Ectodermal cell (in vitro differentiated cells): ENCODE measurements around the gene RUNX1.

ENCODE experiments used
- H3K27ac ChIP-seq: 2 replicates; pipeline ENCODE4 v1.7.0; 2013; ENCODE audit warnings: mild to moderate bottlenecking, low read depth, low read length; ENCODE audit not compliant: insufficient read depth, poor library complexity, severe bottlenecking
- H3K27me3 ChIP-seq: 2 replicates; pipeline ENCODE4 v1.7.0; 2013; ENCODE audit warnings: mild to moderate bottlenecking, low read length; ENCODE audit not compliant: insufficient read depth, control insufficient read depth, poor library complexity, severe bottlenecking
- H3K36me3 ChIP-seq: one replicate; pipeline ENCODE4 v1.7.0; 2013; ENCODE audit warnings: low read length; ENCODE audit not compliant: control insufficient read depth, insufficient read depth
- H3K4me1 ChIP-seq: one replicate; pipeline ENCODE4 v1.7.0; 2013; ENCODE audit warnings: low read length; ENCODE audit not compliant: control insufficient read depth, insufficient read depth
- H3K4me3 ChIP-seq: 2 replicates; pipeline ENCODE4 v1.7.0; 2013; ENCODE audit warnings: low read depth, low read length, control low read depth; ENCODE audit not compliant: insufficient read depth
- H3K9me3 ChIP-seq: 2 replicates; pipeline ENCODE4 v1.7.0; 2013; ENCODE audit warnings: mild to moderate bottlenecking, low read length, moderate library complexity; ENCODE audit not compliant: control insufficient read depth
- WGBS, 2 experiments: methylation state at CpG; one replicate each; pipeline ENCODE4 v1.1.7; 2013; ENCODE audit warnings: missing lambda C conversion rate in 2 of 2; 5-methylcytosine and 5-hydroxymethylcytosine counted together

The RUNX1 gene

GRCh38 chr21:34779860-34780259, 269.2 kb downstream of the RUNX1 start:
- WGBS, 2 experiments = 93 to 94% methylated on average over 1 of the region's 2 CpGs
- Histone ChIP-seq H3K4me3 (no peak overlapping the region), H3K27ac (no peak overlapping the region), H3K9me3 (no peaks in the 10 kb centered on the region), H3K4me1 (no peaks in the 10 kb centered on the region), H3K36me3 (no peaks in the 10 kb centered on the region), H3K27me3 (no peaks in the 10 kb centered on the region)

DNA sequence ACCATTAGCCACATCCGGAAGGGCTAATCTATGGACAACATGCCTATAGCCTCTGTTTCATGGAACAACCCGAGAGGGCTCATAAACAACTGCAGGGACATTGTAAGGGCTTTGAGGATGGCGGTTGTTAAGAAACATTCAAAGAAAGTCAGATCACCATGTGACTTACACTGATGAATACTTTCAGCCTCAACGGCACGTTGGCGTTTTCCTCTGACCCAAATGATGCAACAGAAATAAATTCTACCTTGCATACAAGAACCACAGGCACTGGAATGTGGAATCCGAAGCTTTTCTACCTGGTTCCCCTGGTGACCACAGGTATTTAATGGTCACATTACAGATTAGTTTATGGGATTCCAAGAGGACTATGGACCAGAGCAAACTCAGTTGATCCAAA, 273.3 kb downstream of the RUNX1 start:
- no peaks in the 10 kb centered on the region for H3K36me3 ChIP-seq
- no peaks in the 10 kb centered on the region for H3K9me3 ChIP-seq
- no peak overlapping the region for H3K27ac ChIP-seq
- WGBS, 2 experiments = 88 to 89% methylated on average over 7 of the region's 7 CpGs
- H3K27me3 ChIP-seq = no peaks in the 10 kb centered on the region
- no peaks in the 10 kb centered on the region for H3K4me1 ChIP-seq
- H3K4me3 ChIP-seq = no peak overlapping the region

DNA sequence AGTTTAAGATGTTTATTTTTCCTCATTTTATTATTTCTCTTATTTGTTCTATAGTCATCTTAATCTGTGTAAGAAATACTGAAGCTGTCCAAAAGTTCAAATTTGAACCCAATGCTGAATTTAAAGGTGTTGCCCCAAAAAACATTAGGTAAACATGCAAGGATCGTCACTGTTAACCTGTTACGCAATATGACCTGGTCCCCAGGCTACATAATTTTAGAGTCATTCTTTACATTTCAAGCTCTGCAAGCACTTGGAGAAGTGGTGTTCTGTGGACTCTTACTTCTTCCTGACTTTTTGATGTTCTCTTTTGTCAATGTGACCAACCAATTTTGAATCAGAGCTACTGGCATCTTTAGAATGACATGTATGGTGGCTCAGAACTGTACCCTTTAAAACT, 274.4 kb downstream of the RUNX1 start:
- Histone ChIP-seq H3K4me1 (no peaks in the 10 kb centered on the region), H3K4me3 (no peak overlapping the region), H3K36me3 (no peaks in the 10 kb centered on the region), H3K27ac (no peak overlapping the region), H3K9me3 (no peaks in the 10 kb centered on the region), H3K27me3 (no peaks in the 10 kb centered on the region)
- 92 to 95% methylated on average over 2 of the region's 2 CpGs for WGBS, 2 experiments

DNA sequence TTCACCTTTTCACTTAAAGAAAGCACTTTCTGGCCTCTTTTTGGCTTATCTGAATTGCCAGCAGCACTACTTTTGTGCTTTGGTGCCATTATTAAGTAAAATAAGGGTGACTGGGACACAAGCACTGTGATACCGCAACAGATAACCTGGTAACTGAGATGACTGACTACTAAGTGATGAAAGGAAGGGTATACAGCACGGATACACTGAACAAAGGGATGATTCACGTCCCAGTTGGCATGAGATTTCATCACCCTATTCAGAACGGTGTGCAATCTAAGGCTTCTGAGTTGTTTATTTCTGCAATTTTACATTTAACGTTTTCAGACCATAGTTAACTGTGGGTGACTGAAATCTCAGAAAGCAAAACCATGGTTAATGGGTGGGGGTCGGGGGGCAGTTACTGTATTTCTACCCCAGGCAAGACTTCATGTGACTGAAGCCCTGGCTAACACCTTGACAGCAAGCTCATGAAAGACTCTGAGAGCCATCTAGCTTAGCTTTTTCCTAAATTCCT, 277.5 kb downstream of the RUNX1 start:
- Histone ChIP-seq H3K27ac (no peak overlapping the region), H3K9me3 (no peaks in the 10 kb centered on the region), H3K27me3 (no peaks in the 10 kb centered on the region), H3K36me3 (no peaks in the 10 kb centered on the region), H3K4me1 (no peaks in the 10 kb centered on the region), H3K4me3 (no peak overlapping the region)
- 87 to 90% methylated on average over 6 of the region's 6 CpGs for WGBS, 2 experiments

DNA sequence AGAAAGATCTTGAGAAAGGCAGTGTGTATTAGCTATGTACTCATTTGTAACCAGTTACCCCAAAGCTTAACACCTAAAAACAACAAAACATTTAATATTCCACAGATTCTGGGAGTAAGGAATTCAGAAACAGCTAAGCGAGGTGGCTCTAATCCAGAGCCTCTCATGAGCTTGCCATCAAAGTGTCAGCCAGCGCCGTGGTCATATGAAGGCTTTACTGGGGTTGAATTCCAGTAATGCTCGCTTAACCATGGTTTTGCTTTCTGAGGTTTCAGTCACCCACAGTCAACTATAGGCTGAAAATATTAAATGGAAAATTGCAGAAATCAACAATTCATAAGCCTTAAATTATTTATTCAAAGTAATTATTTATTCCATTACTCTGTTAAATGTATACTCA, 278.5 kb downstream of the RUNX1 start:
- Histone ChIP-seq H3K4me3 (no peak overlapping the region), H3K27me3 (no peaks in the 10 kb centered on the region), H3K27ac (no peak overlapping the region), H3K36me3 (no peaks in the 10 kb centered on the region), H3K4me1 (no peaks in the 10 kb centered on the region), H3K9me3 (no peaks in the 10 kb centered on the region)
- 94 to 95% methylated on average over 3 to 4 of the region's 4 CpGs for WGBS, 2 experiments

DNA sequence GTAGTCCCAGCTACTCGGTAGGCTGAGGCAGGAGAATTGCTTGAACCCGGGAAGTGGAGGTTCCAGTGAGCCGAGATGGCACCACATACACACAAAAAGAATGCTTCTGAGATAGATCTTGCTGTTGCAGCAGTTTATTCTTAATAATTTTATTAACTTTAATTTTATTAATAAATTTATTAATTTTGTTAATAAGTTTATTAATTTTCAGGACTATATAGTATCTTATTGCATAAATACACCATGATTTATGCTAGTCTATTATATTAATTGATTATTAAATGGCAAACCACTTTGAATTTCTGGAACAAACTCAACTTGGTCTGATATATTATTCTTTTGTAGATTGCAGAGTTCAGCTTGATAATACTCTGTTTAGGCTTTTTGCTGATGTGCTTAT, 280.8 kb downstream of the RUNX1 start:
- H3K27ac ChIP-seq = no peak overlapping the region
- 92 to 100% methylated on average over 3 of the region's 3 CpGs for WGBS, 2 experiments
- no peak overlapping the region for H3K4me3 ChIP-seq
- no peaks in the 10 kb centered on the region for H3K4me1 ChIP-seq
- no peaks in the 10 kb centered on the region for H3K9me3 ChIP-seq
- no peaks in the 10 kb centered on the region for H3K36me3 ChIP-seq
- no peaks in the 10 kb centered on the region for H3K27me3 ChIP-seq

- Histone ChIP-seq H3K9me3 (no peaks in the 10 kb centered on the region), H3K27me3 (no peaks in the 10 kb centered on the region), H3K4me3 (no peak overlapping the region), H3K36me3 (no peaks in the 10 kb centered on the region), H3K27ac (no peak overlapping the region), H3K4me1 (no peaks in the 10 kb centered on the region)
- 92 to 100% methylated on average over 1 to 3 of the region's 3 CpGs for WGBS, 2 experiments
Observed at GRCh38 chr21:34766862-34767261, 282.2 kb downstream of the RUNX1 start.

- Histone ChIP-seq H3K27ac (no peak overlapping the region), H3K4me3 (no peak overlapping the region)
- WGBS, 2 experiments = 90 to 92% methylated on average over 4 of the region's 4 CpGs
Observed at GRCh38 chr21:34765619-34766018, 283.5 kb downstream of the RUNX1 start.

GRCh38 chr21:34764715-34765284, 284.3 kb downstream of the RUNX1 start:
- no peaks in the 10 kb centered on the region for H3K9me3 ChIP-seq
- WGBS, 2 experiments = 90 to 95% methylated on average over 3 of the region's 3 CpGs
- no peaks in the 10 kb centered on the region for H3K4me1 ChIP-seq
- no peak overlapping the region for H3K27ac ChIP-seq
- H3K36me3 ChIP-seq = no peaks in the 10 kb centered on the region
- H3K27me3 ChIP-seq = no peaks in the 10 kb centered on the region
- no peak overlapping the region for H3K4me3 ChIP-seq

More at GRCh38 chr21:34765619-34766018, 283.5 kb downstream of the RUNX1 start:
- no peaks in the 10 kb centered on the region for H3K4me1 ChIP-seq
- no peaks in the 10 kb centered on the region for H3K27me3 ChIP-seq
- H3K9me3 ChIP-seq = no peaks in the 10 kb centered on the region
- H3K36me3 ChIP-seq = no peaks in the 10 kb centered on the region

- H3K4me3 ChIP-seq = no peak overlapping the region
- H3K9me3 ChIP-seq = no peaks in the 10 kb centered on the region
- 80 to 100% methylated on average over 1 of the region's 1 CpG for WGBS, 2 experiments
- H3K36me3 ChIP-seq = no peaks in the 10 kb centered on the region
- H3K4me1 ChIP-seq = no peaks in the 10 kb centered on the region
- H3K27me3 ChIP-seq = no peaks in the 10 kb centered on the region
- no peak overlapping the region for H3K27ac ChIP-seq
Observed at GRCh38 chr21:34762786-34763185, 286.3 kb downstream of the RUNX1 start.
